GM19468 (cell line): ENCODE data around the gene RRAGC.
"Not testable (repeated sequence)": the region's sequence is repeated elsewhere in the genome, so short reads cannot be mapped to it uniquely, and the experiment has no call there.

Experiments used
- ATAC-seq: cut with Tn5 transposase; IDR thresholded peaks from one replicate; pipeline ENCODE4 v1.9.1; 2021; ENCODE audit warnings: mild to moderate bottlenecking, moderate library complexity, moderate number of reproducible peaks; ENCODE audit not compliant: unreplicated experiment; ENCODE audit errors: extremely low read depth

RRAGC gene

DNA sequence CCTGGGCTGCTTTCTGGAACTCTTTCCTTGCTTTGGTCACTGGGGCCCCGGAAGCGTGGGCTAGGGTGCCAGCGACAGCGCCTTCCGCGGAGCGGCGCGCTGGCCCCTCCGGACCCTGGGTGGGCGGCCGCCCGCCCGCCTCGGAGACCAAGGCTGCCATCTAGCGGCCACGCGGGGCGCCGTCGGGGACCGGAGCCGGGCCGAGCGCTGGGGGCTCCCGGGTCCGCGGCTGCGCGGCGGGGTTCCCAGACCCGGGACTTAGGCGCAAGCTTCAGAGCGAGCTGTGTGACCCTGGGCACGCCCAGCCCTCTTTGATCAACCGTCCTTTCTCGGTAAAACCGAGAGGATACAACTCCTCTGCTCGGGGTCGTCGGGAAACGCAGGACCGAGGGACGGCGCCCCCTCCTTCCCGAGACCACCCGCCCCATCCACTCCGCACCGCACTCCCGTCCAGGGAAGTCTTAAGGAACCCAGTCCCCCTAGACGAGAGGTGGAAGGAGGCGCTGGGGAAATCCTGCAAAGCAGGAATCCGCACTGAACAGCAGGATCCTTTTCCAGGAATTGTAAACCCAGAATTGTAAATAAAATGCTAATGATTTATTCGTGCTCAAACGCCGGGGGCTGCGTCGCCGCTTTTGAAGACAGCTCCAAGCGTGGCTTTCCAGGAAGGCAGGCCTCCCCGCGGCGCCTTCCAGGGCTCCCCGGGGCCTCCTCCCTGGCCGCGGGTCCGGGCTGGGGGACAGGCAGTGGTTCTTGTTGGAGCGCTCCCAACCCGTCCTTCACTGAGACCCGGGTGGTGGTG, 41.2 kb downstream of the RRAGC start:
- ATAC-seq: no peak

DNA sequence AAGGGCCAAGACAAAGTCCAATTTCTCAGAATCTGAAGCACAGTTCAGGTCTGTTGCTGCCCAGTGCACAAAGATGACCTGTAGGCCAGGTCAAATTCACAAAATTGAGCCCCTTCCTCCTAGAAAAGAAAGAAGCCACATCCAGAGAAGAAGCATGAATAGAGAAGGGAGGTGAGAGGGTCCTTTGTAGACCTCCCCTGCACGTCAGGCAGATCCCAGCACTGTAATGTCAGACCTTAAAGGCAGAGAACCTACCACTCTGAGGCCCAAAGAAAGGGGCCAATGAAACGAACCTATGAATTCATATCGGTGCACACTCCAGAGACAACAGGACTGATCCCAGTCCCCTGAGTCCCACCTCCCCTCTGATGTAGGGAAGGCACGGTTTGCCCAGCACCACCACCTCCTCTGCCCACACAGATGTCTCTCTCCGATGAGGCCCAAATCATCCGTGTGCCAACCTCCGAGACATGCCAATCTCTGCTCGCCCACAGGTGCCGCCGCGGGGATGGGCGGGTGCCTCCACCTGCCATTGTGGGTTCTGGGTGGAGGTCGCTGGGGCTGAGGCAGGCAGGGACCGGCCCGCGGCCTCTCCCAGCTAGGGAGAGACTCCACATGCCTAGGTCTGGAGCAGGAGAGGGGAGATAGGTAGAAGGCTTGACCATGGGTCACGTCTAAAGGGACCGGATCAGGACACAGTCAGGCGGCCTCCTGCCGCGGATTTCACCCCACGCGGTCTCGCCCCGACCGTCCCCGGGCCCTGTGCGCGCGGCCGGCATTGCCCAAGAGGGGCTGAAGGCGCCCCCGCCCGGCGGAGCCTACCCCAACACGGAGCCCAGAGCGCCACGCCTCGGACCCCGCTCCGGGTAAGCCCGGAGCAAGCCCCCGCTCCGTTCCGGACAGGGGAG, 42.1 kb downstream of the RRAGC start:
- ATAC-seq: no peak

DNA sequence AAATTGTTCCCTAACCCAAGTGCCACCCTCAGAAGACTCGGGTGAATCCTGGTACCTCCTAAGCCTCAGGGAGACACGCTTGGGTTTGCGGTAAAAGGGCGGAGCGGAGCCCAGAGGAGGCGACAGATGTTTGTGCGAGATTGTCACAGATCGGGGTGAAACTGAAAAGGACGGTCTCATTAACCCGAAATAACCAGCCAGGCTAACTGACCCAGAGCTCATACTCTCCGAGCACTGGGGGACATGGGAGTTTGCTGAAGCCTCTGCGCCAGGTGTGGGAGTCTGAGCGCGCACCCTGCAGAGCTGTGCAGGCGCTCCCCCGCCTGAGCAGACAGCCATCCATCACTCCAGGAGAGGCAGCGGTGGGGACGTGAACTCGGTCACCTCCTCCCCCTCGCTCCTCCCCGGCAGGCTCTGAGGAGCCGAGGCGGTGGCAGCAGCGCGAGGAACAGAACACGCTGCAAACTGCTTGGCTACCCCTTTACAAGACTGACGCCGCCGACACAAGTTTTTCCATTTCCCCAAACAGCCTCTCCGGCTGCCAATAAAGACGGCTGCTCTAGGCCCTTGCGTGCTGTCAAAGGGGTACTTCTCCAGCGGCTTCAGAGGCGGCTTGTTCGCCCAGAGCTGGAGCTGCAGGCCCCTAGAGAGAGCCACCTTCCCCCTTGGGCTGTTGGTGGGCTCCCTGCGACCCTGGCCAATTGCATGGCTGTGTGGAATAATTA, 43.5 kb downstream of the RRAGC start:
- ATAC-seq: peak; percentile 11

DNA sequence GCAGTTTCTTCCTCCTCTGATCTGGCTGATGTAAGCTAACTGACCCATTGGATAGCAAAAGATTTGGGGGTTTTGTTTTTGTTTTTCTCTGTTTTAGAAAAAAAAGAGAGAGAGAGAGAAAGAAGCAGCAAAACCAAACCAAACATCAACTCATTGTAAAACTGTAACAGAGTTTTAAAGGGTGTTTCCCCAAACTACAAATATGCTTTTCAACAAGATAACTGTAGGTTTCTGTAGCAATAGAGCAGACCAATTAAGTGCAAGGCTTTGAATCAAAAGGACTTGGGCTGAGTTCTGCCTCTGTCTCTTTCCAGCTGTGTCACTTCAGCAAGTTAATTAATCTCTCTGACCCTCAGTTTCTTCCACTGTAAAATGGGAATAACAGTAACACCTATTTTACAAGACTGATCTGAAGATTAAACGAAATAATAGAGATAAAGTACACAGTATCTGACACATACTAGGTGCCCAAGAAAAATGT, 44.5 kb downstream of the RRAGC start:
- ATAC-seq: no peak

DNA sequence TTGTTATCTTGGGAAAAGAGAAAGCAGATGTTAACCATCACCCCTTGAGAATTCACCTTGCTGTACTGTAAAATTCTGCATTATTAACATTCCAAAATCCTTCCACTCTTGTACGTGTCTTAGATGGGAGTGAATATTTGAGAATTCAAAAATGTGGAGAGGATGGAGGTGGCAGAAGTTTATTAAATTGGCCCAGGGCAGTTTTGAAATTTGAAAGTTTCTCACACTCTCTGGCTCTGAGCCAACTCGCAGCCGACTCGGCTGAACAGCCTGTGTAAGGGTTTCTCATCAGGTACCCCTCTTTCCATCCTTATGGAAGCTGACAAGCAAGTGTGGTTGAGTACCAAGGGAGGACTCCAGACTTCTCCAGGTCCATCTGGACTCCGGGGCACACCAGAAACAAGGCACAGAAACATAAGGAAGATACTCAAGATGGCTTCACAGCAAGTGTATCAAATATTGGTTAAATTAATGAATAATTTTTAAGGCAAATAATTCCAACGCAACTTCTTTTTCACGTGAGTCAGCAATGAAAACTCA, 45.1 kb downstream of the RRAGC start:
- ATAC-seq: no peak

DNA sequence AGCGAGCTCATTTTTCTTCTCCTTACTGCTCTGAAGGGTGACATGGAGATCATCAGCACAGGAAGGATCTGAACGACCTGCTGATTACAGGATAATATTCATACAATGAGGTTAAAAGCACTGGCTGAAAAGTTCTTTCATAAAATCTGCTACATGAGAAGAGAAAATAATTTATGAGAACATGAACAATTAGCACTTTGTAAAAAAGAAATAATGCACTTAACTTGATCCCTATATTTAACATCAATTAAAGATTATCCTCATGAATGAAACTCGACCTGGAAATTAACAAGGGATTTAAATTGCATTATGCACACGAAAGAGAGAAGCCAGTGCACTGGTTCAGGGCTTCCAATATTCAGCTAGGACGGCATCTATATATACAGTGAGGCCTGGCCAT, 46.6 kb downstream of the RRAGC start:
- ATAC-seq: no peak

DNA sequence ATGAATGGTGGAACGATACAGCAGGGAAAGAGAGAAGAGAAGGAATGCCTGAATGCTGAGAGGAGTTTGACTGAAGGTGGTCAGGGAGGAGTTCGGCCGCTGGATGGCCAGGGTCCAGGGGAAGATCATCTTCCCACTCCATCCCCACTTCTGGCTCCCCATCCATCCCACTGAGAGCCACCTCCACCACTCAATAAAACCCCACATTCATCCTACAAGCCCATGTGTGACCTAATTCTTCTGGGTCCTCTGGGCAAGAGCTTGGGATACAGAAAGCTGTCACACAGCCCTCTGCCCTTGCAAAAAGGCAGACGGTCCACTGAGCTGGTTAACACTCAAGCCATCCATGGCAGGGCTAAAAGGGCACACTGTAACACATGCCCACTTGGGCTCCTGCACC, 48.1 kb downstream of the RRAGC start:
- ATAC-seq: not testable (repeated sequence)

DNA sequence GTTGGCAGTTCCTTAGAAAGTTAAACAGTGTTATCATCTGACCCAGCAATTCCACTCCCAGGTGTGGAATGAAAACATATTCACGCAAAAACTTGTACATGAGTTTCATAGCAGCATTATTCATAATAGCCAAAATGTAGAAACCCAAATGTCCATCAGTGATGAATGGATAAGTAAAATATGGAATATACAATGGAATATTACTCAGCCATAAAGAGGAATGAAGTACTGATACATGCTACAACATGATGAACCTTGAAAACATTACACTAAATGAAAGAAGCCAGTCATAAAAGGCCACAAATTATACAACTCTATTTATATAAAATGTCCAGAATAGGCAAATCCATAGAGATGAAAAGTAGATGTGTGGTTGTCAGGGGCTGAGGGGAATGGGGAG, 53.5 kb downstream of the RRAGC start:
- no peak for ATAC-seq

DNA sequence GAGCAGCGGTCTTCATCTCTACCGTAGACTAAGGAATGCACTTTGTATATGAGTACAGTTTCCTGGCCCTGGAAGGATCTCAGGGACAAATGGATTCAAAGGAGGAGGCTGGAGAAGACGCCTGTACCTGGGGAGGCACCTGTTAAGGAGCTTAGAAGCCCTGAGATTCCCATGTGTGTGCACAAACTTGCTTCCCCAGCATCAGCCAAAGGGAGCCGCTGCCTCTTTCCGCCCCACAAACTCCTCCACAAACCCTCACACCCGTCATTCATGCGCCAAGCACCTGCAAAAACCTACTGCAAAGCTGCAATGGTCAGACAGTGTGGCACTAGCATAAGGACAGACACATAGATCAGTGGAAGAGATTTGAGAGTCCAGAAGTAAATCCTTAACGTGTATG, 54.5 kb downstream of the RRAGC start:
- no peak for ATAC-seq

DNA sequence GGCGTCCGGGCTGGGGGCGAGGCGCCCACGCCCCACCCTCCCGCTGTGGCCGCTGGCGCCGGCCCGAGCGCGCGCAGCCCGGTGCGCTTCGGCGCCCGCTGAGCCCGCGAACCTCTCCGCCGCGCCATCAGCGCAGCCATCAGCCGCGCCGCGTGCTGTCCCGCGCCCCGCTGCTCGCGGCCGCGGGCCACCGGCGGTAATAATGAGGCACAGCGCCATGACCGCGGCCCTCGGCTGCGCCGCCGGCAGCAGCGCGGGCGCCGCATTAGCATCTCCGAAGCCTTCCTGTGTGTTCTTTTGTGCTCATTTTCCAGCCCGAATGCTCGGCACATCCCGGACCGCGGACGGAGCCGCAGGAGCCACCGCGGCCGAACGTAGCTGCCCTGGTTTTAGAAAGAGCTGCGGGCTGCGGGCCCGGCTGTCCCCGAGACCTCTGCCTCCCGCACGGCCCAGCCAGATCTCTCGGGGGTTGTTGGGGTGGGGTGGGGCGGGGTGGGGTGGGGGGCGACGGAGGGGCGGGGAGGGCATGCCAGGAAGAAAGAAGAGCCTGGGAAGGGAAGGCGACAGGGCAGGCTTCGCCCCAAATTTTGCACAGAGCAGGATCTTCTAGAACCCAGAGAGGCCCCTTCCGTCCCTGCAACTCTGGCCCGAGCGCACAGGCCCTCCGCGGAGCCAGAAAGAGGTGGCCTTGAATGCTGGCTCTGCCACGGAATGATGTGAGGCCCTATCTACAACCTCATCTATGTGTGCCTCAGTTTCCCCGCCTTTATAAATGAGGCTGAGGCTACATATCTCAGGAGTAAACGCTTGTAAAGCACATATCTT, 55.3 kb downstream of the RRAGC start:
- no peak for ATAC-seq

DNA sequence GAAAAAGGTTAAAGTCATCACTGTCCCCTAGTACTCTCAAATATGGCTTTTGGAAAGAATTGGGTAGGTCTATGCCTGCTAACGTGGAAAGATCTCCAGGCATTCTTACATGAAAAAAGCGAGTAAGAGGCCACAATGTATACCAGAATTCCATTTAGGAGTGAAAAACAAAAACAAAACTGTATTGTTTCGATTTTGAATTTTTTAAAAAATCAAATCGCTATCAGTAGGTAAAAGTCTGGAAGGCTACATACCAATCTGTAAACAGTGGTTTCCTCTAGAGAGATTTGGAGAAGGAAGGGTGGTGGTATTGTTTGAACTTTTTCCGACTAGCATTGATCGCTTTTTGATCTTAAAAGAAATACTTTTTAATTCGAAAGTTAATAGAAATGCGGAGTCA, 55.9 kb downstream of the RRAGC start:
- ATAC-seq: no peak

DNA sequence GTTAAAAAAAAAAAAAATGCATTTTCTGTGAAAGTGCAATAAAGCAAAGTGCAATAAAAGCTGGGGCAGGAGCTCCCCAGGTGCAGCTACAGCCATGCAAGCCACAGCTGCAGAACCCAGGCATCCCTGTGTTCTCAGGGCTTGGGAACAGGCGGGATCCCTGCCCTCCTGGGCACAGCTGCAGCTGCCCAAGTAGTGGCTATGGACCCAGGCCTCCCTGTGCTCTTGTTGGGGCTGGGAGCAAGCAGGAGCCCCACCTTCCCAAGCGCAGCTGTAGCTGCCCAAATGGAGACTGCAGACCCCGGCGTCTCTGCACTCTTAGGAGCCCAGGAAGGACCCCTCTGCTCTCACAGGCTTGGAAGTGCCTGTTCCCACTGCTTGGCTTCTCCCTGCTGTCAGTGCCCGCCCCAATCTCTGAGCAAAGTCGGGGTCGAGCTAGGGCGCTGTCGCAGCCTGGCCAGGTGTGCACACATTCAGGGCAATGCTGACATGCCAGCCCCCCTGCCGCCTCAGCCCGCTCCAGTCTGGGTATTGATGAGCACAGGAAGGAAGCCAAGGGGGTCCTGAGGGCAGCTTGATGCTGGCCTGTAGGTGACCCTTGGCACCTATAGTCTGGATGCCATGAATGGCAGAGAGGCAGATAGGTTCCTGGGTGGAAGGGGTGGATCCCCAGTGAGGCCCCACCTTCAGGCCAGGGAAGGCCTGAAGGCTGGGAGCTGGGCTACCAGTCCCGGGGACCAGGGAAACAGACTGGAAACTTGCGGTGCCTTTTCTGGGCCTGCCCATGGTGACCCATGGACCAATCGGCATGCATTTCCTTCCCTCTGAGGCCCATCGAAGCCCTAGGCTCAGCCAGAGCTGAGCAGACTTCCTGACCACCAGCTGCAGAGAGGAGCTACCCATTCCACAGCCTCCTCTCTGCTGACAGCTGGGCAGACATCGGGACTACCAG, 58.6 kb downstream of the RRAGC start:
- ATAC-seq: no peak

DNA sequence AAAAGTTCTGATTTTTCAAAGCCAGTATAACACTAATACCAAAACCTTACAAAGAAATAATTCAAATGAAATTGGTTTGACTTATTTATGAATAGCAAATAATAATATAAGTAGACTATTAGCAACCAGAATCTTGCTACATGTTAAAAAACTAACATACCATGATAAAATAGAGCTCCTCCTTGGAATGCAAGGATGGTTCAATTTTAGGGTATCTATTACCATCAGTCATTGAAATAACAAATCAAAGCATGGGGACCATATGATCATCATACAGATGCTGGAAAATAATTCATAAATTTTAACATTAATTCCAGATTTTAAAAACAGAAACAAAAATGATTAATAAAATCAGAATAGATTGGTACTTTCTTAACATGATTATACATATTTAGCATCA, 66.3 kb downstream of the RRAGC start:
- no peak for ATAC-seq

DNA sequence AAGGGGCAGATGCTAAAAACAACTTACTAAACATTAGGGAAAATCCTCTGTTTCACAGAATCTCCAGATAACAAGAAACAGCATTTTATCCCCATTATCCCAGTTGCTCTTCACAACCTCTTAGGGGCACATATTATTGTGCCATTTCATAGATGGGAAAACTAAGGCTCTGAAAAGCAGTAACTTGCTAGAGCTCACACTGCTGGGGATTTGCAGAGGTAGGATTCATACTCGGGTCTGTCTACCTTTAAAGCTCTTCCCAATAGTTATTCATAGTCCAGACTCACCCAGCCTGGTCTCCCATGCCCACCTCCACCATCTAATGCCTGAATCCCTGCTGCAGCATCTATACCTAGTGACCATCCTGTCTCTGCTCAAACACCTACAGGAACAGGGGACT, 67.7 kb downstream of the RRAGC start:
- ATAC-seq: no peak

DNA sequence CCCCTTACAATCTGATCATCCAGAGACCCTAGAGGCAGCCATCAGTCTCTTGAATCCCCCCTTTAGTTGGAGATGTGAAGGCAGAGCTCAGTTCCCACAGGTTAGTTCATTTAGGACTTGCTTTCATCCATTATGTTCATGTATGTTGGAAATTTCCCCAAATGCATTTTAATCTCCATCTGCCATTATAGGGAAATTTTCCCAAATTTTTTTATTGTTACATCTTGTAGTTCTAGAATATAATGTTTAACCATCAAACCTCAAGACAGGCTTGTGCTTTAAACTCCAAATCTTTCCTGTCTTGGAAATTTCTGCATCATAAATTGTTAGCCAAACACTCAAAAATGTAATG, 68.4 kb downstream of the RRAGC start:
- ATAC-seq: no peak

DNA sequence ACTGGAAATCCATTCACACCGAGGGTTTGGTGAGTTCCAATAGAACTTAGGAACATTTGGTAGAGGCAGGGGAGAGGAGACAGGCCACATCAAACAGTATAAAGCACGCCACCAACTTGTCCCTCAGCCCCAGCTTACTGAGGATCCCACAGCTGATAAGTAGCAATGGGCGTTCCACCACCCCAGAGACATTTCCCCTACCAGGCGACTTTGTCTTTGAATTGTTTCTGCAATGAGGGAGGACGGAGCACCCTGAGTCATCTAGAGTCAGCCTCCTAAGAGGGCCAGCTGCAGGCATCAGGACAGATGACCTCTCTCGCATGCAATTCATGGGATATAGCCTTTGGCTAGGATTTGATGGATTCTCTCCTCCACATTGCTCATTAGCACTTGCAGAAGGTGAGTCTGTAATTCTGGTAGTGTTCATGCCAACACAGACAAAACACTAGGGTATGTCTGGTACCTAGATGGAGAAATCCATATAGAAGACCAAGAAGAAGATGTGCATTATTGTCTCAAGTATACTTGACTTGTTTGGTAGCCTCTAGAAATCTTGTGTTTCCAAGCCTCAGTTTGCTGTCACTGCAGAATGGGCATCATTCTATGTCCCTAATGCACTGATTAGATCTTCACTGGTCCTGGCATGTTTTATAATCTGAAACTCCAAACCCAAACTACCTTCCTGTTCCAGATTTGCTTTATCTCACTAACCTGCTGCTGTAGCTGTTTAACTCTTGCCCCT, 69.0 kb downstream of the RRAGC start:
- no peak for ATAC-seq

DNA sequence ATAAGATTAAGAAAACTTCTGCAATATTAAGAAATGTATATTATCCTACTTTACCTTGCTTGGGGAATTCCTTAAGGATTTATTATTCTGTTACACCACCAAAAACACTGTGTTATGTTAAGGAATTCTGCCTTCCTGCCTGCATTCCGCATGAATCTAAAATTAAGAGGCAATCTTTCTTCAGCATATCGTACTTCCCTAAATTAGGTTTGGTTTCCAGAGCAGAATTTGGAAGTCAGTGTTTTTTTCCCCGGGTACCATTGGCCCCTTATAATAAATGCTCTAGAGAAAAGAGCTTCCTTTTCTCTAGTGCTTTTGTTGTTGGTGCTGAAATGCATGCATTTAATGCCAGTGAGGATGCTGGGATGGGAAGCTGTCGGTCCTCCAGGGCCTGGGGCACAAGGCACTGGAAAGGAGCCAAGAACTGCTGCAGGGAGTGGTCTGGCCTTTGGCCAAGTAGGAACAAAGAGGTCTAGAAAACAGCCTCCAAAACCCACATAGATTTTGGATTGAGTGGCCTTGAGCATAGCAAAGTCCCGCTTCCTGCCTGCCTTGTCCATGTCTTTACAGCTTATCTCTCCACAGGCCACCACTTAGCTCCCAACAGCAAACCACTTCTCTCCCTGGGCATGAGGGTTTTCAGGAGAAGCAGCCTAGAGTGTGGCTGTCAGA, 69.9 kb downstream of the RRAGC start:
- no peak for ATAC-seq
